Measurements from ENCODE around the gene PKD2L1. TPM values are rescaled to one million over a fixed set of nuclear protein-coding genes. Genes with fewer than 3 reads are reported as not detected.

The PKD2L1 gene
- total and polyA plus RNA-seq, 2 of the 8 experiments (the other 6 are each of a cell fraction or from before 2014, with no cell fraction given) = 0.20 to 0.33 TPM

GRCh38 chr10:100306861-100307260 is 23.2 kb downstream of the PKD2L1 start (continued):
- TF ChIP-seq HDAC2 (IDR thresholded peaks at IDR 0.05; ENCODE audit: borderline replicate concordance in 1 of 2, low read depth in 2 of 2, low read length in 2 of 2) = no peak

All from H1 (cell line).